ENCODE data around the gene POU2F2.

DNA sequence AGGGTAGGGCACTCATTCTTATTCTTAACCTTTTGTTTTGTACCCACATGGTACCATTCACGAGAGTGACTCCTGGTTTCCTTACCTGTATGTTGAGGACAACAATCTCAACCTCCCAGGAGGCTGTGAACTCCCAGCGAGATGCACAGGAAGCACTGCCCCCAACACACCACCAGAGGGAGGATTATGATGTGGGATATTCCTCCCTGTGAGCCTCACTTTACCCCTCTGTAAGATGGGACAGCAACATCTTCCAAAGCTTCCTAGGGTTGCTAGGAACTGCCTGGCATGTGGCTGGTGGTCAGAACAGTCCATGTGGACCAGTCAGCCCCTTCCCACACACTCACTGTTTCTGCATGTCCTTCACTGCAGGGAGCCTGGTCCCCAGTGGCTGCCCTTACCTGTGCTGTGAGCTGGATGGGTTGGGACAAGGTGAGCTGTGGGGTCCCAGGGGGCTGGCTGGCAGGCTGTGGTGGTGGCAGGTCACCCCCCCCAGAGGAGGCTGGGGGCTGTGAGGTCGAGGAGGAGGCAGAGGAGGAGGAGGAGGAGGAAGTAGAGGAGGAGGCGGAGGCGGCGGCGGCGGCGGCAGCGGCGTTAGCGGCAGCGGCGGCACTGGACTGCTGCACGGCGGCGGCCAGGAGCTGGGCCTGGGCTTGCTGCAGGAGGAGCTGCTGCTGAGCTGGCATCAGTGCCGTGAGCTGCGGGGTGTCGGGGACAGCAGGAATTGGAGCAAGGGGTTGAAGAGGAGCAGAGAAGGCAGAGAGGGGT lies 15.8 kb downstream of the POU2F2 start:
- TF ChIP-seq, protein P1, sequence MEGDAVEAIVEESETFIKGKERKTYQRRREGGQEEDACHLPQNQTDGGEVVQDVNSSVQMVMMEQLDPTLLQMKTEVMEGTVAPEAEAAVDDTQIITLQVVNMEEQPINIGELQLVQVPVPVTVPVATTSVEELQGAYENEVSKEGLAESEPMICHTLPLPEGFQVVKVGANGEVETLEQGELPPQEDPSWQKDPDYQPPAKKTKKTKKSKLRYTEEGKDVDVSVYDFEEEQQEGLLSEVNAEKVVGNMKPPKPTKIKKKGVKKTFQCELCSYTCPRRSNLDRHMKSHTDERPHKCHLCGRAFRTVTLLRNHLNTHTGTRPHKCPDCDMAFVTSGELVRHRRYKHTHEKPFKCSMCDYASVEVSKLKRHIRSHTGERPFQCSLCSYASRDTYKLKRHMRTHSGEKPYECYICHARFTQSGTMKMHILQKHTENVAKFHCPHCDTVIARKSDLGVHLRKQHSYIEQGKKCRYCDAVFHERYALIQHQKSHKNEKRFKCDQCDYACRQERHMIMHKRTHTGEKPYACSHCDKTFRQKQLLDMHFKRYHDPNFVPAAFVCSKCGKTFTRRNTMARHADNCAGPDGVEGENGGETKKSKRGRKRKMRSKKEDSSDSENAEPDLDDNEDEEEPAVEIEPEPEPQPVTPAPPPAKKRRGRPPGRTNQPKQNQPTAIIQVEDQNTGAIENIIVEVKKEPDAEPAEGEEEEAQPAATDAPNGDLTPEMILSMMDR (IDR thresholded peaks at IDR 0.05): no peak
- no peak for TF ChIP-seq POLR2A (IDR thresholded peaks at IDR 0.05)
